ENCODE data around the gene CCNY. TPM values are rescaled to one million over a fixed set of nuclear protein-coding genes. Genes with fewer than 3 reads are reported as not detected.

Gene CCNY
- total and polyA plus RNA-seq, 2 of the 4 experiments (the other 2 are of a cell fraction), result 38.0 to 131 TPM

- intact Hi-C loops (cut with micrococcal nuclease), result loop anchor here (5.0 kb wide), 1 partner anchor 183 kb away; no protein-coding TSS in a partner anchor
- no peak within 1 kb of the TSS for H3K56ac ChIP-seq (ENCODE audit: extremely low read depth, insufficient read depth, low read length)
- no peak within 1 kb of the TSS for H4K5ac ChIP-seq (ENCODE audit: low read depth, low read length)
- peaks cover 5% of the 10 kb centered on the region; the same call in 1 of the 2 replicates for H3K9me3 ChIP-seq (ENCODE audit: control insufficient read depth, insufficient read depth, low read length)
- peaks cover 7% of the 10 kb centered on the region for H3K4me1 ChIP-seq (ENCODE audit: control insufficient read depth, insufficient read depth, low read length)
- H3K27ac ChIP-seq (ENCODE audit: insufficient read depth, low read length), result no peak within 1 kb of the TSS
- H3K36me3 ChIP-seq (ENCODE audit: control insufficient read depth, insufficient read depth, low read length), result no peaks in the 10 kb centered on the region
- peak within 1 kb of the TSS; percentile 35; the same call in 1 of the 2 replicates for H2AK5ac ChIP-seq (ENCODE audit: low read depth, low read length)
- H3K4me3 ChIP-seq (ENCODE audit: insufficient read depth, low read depth, low read length), result no peak within 1 kb of the TSS
- H2BK20ac ChIP-seq (ENCODE audit: low read depth, low read length), result no peak within 1 kb of the TSS
- POLR2A ChIA-PET (ENCODE audit: unreplicated experiment), result no interaction called here
- H3K9ac ChIP-seq (ENCODE audit: low read depth, low read length), result no peak within 1 kb of the TSS
- H3K27me3 ChIP-seq (ENCODE audit: control insufficient read depth, insufficient read depth, low read length), result peaks cover 31% of the 10 kb centered on the region
- no peak within 1 kb of the TSS for H2BK5ac ChIP-seq (ENCODE audit: low read depth, low read length, poor library complexity, severe bottlenecking)
- no peaks in the 10 kb centered on the region for H3K79me1 ChIP-seq (ENCODE audit: low read depth in 1 of 2, low read length in 2 of 2)
- no peak within 1 kb of the TSS for H2BK15ac ChIP-seq (ENCODE audit: low read depth, low read length)
- H3K18ac ChIP-seq (ENCODE audit: low read depth, low read length), result no peak within 1 kb of the TSS
- H2BK120ac ChIP-seq (ENCODE audit: low read depth, low read length), result no peak within 1 kb of the TSS
- no peak within 1 kb of the TSS for H3K4me2 ChIP-seq (ENCODE audit: low read depth, low read length)
- WGBS, 2 experiments (ENCODE audit: extremely low coverage in 2 of 2, insufficient read length in 1 of 2), result no CpG with 5 or more reads among the region's 8 CpGs
- no peak within 1 kb of the TSS for H2AK9ac ChIP-seq (replicated peaks; ENCODE audit: low read depth, low read length, poor library complexity)
- no peak within 1 kb of the TSS for H3K14ac ChIP-seq (replicated peaks; ENCODE audit: low read depth, low read length)
- no peak for ATAC-seq (ENCODE audit: low read depth)
- no peak for TF ChIP-seq NFE2L2 (IDR thresholded peaks at IDR 0.05; ENCODE audit: low read depth, low read length)
- no peak for TF ChIP-seq RCOR1 (IDR thresholded peaks at IDR 0.05; ENCODE audit: insufficient replicate concordance, low read length)
- TF ChIP-seq ELK1 (IDR thresholded peaks at IDR 0.05; ENCODE audit: borderline replicate concordance, low read depth, low read length), result no peak
- TF ChIP-seq CHD1 (IDR thresholded peaks at IDR 0.05; ENCODE audit: low read depth, low read length), result no peak
- no peak for TF ChIP-seq RAD21 (IDR thresholded peaks at IDR 0.05; ENCODE audit: low read length)
- TF ChIP-seq CEBPB (IDR thresholded peaks at IDR 0.05; ENCODE audit: low read depth, low read length), result no peak
- no peak within 1 kb of the TSS for H2AFZ ChIP-seq (replicated peaks; ENCODE audit: low read length, poor library complexity)
- in situ Hi-C loops (cut with MboI; ENCODE audit: low sequenced_read_pairs), result no loop called here
- dilution Hi-C loops (cut with HindIII; ENCODE audit: low sequenced_read_pairs, unreplicated experiment), result no loop called here
- H4K8ac ChIP-seq (ENCODE audit: low read depth in 2 of 2, low read length in 2 of 2), result no peak within 1 kb of the TSS
- H3K4ac ChIP-seq (ENCODE audit: low read depth, low read length), result no peak within 1 kb of the TSS
- no peak within 1 kb of the TSS for H4K91ac ChIP-seq (ENCODE audit: insufficient read depth, low read depth, low read length)
- H3K23ac ChIP-seq (ENCODE audit: low read depth, low read length), result no peak within 1 kb of the TSS
- DNase-seq, result no peak
- CTCF ChIA-PET, result interaction anchor here (0.9 kb wide), 1 partner anchor 9 kb away, joined by 3 read pairs; no protein-coding TSS in a partner anchor
- H3K9me1 ChIP-seq (ENCODE audit: insufficient read depth, low read length), result peaks cover 4% of the 10 kb centered on the region; the same call in 1 of the 2 replicates
- H4K20me1 ChIP-seq (ENCODE audit: insufficient read depth, low read length), result no peaks in the 10 kb centered on the region
- no TSS peak for BruUV-seq (replicated peaks)
Observed at GRCh38 chr10:35605191-35605590, 268.9 kb downstream of the CCNY start, which contains the start of gene GJD4. Gene GJD4, plus strand, starts transcription at chr10:35605341. Its CDS starts 227 bp downstream, at chr10:35605568.
